Measurements from ENCODE around the gene EIF3B. TPM values are rescaled to one million over a fixed set of nuclear protein-coding genes. Genes with fewer than 3 reads are reported as not detected.
"Not testable (repeated sequence)": the region's sequence is repeated elsewhere in the genome, so short reads cannot be mapped to it uniquely, and the experiment has no call there.

EIF3B gene
- total RNA-seq, 1 experiment from 2014 or later: 306 TPM

DNA sequence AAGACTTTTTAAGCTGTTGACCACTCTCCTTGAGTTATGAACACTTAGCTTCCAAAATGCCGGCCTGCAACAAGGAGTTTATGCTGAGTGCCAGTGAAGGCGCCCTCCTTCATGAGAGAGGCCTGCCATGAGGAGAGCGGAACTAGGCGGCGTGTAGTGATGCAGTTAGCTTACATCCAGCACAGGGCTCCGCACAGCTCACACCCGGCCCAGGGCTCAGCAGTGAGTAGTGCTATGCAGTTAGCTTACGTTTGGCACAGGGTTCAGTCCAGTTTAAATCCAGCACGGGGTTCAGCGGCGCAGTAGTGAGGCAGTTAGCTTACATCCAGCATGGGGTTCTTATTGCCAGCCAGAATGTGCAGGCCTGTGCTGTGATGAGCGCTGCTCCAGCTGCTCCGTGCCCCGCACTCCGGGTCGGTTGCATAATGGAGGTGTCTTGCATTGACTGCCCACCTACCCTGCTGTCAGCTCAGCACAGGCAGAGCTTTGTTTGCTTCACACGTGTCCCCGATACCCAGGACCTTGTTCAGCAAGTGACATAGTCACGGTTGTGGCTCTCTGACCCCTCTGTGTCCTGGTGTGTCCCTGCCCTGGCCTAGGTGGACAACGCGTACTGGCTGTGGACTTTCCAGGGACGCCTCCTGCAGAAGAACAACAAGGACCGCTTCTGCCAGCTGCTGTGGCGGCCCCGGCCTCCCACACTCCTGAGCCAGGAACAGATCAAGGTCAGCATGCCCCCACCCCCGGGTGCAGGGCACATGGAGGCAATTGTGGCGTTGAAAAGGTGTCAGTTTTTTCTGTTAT lies 21.9 kb downstream of the EIF3B start:
- peaks cover 6% of the 10 kb centered on the region for H3K4me1 Mint-ChIP-seq (ENCODE audit: low read depth, unreplicated experiment)

DNA sequence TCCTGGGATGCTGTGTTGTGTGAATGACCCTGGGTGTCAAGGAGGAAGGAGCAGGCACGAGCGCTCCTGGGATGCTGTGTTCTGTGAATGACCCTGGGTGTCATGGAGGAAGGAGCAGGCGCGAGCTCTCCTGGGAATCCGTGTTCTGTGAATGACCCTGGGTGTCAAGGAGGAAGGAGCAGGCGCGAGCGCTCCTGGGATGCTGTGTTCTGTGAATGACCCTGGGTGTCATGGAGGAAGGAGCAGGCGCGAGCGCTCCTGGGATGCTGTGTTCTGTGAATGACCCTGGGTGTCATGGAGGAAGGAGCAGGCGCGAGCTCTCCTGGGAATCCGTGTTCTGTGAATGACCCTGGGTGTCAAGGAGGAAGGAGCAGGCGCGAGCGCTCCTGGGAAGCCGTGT lies 22.9 kb downstream of the EIF3B start:
- H3K9me3 Mint-ChIP-seq (ENCODE audit: unreplicated experiment); H3K27me3 ChIP-seq (replicated peaks; ENCODE audit: control insufficient read depth, insufficient read depth, low read length); DNase-seq; H3K4me1 ChIP-seq; H3K9me3 ChIP-seq; BruUV-seq (replicated peaks); H3K4me3 Mint-ChIP-seq (ENCODE audit: unreplicated experiment); H3K36me3 ChIP-seq (ENCODE audit: control insufficient read depth, insufficient read depth, low read length); intact Hi-C loops (cut with micrococcal nuclease; ENCODE audit: unreplicated experiment); CTCF ChIA-PET; H3K27me3 Mint-ChIP-seq (ENCODE audit: insufficient read depth, unreplicated experiment); H3K4me3 ChIP-seq (ENCODE audit: low read depth, low read length); H3K4me1 Mint-ChIP-seq (ENCODE audit: low read depth, unreplicated experiment); POLR2A ChIA-PET: not testable (repeated sequence)
- Mint-ChIP-seq H3K27ac (ENCODE audit: unreplicated experiment) (peak overlapping the region; percentile 13), H3K36me3 (ENCODE audit: insufficient read depth, unreplicated experiment) (peaks cover 97% of the 10 kb centered on the region)

More for the DNA sequence above, 21.9 kb downstream of the EIF3B start:
- CTCF ChIA-PET: interaction anchor here (0.5 to 0.6 kb wide), 2 partner anchors 96 to 227 kb away, joined by 3 to 4 read pairs; no protein-coding TSS in a partner anchor
- Mint-ChIP-seq H3K27me3 (ENCODE audit: insufficient read depth, unreplicated experiment) (no peaks in the 10 kb centered on the region), H3K27ac (ENCODE audit: unreplicated experiment) (peak overlapping the region; percentile 13), H3K9me3 (ENCODE audit: unreplicated experiment) (no peaks in the 10 kb centered on the region), H3K4me3 (ENCODE audit: unreplicated experiment) (peak overlapping the region; percentile 3), H3K36me3 (ENCODE audit: insufficient read depth, unreplicated experiment) (peaks cover 97% of the 10 kb centered on the region)
- Histone ChIP-seq H3K4me1 (no peaks in the 10 kb centered on the region), H3K4me3 (ENCODE audit: low read depth, low read length) (no peak overlapping the region), H3K36me3 (ENCODE audit: control insufficient read depth, insufficient read depth, low read length) (peaks cover 9% of the 10 kb centered on the region), H3K27me3 (replicated peaks; ENCODE audit: control insufficient read depth, insufficient read depth, low read length) (no peaks in the 10 kb centered on the region), H3K9me3 (no peaks in the 10 kb centered on the region)
- no TSS peak for BruUV-seq (replicated peaks)
- no peak for DNase-seq
- TF ChIP-seq, protein P1, sequence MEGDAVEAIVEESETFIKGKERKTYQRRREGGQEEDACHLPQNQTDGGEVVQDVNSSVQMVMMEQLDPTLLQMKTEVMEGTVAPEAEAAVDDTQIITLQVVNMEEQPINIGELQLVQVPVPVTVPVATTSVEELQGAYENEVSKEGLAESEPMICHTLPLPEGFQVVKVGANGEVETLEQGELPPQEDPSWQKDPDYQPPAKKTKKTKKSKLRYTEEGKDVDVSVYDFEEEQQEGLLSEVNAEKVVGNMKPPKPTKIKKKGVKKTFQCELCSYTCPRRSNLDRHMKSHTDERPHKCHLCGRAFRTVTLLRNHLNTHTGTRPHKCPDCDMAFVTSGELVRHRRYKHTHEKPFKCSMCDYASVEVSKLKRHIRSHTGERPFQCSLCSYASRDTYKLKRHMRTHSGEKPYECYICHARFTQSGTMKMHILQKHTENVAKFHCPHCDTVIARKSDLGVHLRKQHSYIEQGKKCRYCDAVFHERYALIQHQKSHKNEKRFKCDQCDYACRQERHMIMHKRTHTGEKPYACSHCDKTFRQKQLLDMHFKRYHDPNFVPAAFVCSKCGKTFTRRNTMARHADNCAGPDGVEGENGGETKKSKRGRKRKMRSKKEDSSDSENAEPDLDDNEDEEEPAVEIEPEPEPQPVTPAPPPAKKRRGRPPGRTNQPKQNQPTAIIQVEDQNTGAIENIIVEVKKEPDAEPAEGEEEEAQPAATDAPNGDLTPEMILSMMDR (IDR thresholded peaks at IDR 0.05; ENCODE audit: insufficient read depth in 1 of 2, low read depth in 1 of 2, low read length in 1 of 2, severe bottlenecking in 1 of 2, unreplicated experiment in 1 of 2): no peak
- intact Hi-C loops (cut with micrococcal nuclease; ENCODE audit: unreplicated experiment): no loop called here
- POLR2A ChIA-PET: interaction anchor here (0.5 to 0.6 kb wide), 2 partner anchors 7 to 85 kb away, joined by 3 to 4 read pairs; no protein-coding TSS in a partner anchor

DNA sequence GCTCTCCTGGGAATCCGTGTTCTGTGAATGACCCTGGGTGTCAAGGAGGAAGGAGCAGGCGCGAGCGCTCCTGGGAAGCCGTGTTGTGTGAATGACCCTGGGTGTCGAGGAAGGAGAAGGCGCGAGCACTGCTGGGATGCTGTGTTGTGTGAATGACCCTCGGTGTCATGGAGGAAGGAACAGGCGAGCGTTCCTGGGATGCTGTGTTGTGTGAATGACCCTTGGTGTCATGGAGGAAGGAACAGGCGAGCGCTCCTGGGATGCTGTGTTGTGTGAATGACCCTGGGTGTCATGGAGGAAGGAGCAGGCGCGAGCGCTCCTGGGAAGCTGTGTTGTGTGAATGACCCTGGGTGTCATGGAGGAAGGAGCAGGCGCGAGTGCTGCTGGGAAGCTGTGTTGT lies 23.5 kb downstream of the EIF3B start:
- intact Hi-C loops (cut with micrococcal nuclease; ENCODE audit: unreplicated experiment); BruUV-seq (replicated peaks); H3K4me3 ChIP-seq (ENCODE audit: low read depth, low read length); H3K27me3 Mint-ChIP-seq (ENCODE audit: insufficient read depth, unreplicated experiment); H3K36me3 ChIP-seq (ENCODE audit: control insufficient read depth, insufficient read depth, low read length); H3K4me1 ChIP-seq; POLR2A ChIA-PET; H3K27me3 ChIP-seq (replicated peaks; ENCODE audit: control insufficient read depth, insufficient read depth, low read length); DNase-seq; H3K4me3 Mint-ChIP-seq (ENCODE audit: unreplicated experiment); H3K4me1 Mint-ChIP-seq (ENCODE audit: low read depth, unreplicated experiment); CTCF ChIA-PET; H3K9me3 Mint-ChIP-seq (ENCODE audit: unreplicated experiment); H3K27ac Mint-ChIP-seq (ENCODE audit: unreplicated experiment); H3K9me3 ChIP-seq: not testable (repeated sequence)
- H3K36me3 Mint-ChIP-seq (ENCODE audit: insufficient read depth, unreplicated experiment): peaks cover 96% of the 10 kb centered on the region

DNA sequence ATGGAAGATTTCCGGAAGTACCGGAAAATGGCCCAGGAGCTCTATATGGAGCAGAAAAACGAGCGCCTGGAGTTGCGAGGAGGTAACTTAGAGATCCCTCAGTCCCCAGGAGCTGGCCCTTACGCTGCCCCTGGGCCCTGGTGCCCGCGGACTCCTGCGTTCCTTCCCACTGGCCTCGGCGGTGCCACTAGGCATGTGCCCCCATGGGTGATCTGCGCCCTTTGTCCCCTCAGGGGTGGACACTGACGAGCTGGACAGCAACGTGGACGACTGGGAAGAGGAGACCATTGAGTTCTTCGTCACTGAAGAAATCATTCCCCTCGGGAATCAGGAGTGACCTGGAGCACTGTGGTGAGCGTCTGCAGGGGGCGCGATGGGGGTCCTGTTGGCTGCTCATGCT lies 24.5 kb downstream of the EIF3B start:
- Histone ChIP-seq H3K36me3 (ENCODE audit: control insufficient read depth, insufficient read depth, low read length) (peaks cover 7% of the 10 kb centered on the region), H3K9me3 (no peaks in the 10 kb centered on the region), H3K4me3 (ENCODE audit: low read depth, low read length) (no peak overlapping the region), H3K27me3 (replicated peaks; ENCODE audit: control insufficient read depth, insufficient read depth, low read length) (no peaks in the 10 kb centered on the region), H3K4me1 (no peaks in the 10 kb centered on the region)
- intact Hi-C loops (cut with micrococcal nuclease; ENCODE audit: unreplicated experiment): no loop called here
- Mint-ChIP-seq H3K36me3 (ENCODE audit: insufficient read depth, unreplicated experiment) (peaks cover 96% of the 10 kb centered on the region), H3K27ac (ENCODE audit: unreplicated experiment) (peak overlapping the region; percentile 34), H3K4me3 (ENCODE audit: unreplicated experiment) (no peak overlapping the region), H3K4me1 (ENCODE audit: low read depth, unreplicated experiment) (peaks cover 6% of the 10 kb centered on the region), H3K27me3 (ENCODE audit: insufficient read depth, unreplicated experiment) (no peaks in the 10 kb centered on the region), H3K9me3 (ENCODE audit: unreplicated experiment) (no peaks in the 10 kb centered on the region)
- TF ChIP-seq, protein P1 (IDR thresholded peaks at IDR 0.05; ENCODE audit: insufficient read depth in 1 of 2, low read depth in 1 of 2, low read length in 1 of 2, severe bottlenecking in 1 of 2, unreplicated experiment in 1 of 2): no peak
- no TSS peak for BruUV-seq (replicated peaks)
- CTCF ChIA-PET: no interaction called here
- no peak for DNase-seq
- POLR2A ChIA-PET: no interaction called here

Data from Caco-2 (cell line).